Activated T-cell treated with anti-CD3 and anti-CD28 coated beads for 48 hours (primary cell): ENCODE results near the gene PIK3CB.
"Not testable (repeated sequence)": the region's sequence is repeated elsewhere in the genome, so short reads cannot be mapped to it uniquely, and the experiment has no call there.

Experiments
- DNase-seq: peaks from one replicate; pipeline ENCODE4 v3.0.0-alpha.2; 2020; ENCODE audit warnings: low read depth

Gene PIK3CB

GRCh38 chr3:138803006-138803653 lies 31.6 kb downstream of the PIK3CB start:
- no peak for DNase-seq

DNA sequence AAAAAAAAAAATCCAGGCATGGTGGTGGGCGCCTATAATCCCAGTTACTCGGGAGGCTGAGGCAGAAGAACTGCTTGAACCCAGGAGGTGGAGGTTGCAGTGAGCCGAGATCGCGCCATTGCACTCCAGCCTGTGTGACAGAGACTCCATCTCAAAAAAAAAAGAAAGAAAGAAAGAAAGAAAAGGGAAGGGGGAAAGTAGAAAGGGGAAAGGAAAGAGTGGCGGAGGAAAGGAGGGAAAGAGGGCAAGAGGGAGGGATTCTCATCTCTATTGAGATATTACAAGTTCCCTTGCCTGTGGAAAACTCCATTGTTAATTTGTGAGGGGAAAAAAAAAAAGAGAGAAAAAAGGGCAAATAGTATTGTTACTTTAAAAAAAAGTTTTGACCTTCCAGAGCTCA lies 32.5 kb downstream of the PIK3CB start:
- not testable (repeated sequence) for DNase-seq

- DNase-seq: no peak
Observed at GRCh38 chr3:138801792-138802191, 32.9 kb downstream of the PIK3CB start.

DNA sequence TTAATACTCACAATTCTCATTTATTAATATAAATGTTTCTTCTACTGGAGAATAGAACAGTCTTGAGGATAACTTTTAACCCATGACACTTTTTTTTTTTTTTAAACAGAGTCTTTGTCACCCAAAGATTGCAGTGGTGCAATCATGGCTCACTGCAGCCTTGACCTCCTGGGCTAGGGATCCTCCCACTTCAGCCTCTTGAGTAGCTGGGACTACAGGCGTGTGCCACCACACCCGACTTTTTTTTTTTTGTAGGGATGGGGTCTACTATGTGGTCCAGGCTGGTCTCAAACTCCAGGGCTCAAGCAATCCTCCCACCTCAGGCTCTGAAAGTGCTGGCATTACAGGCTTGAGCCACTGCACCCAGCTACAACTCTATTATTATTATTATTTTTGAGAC lies 34.5 kb downstream of the PIK3CB start:
- no peak for DNase-seq

GRCh38 chr3:138799822-138800221 lies 34.9 kb downstream of the PIK3CB start:
- DNase-seq: no peak

DNA sequence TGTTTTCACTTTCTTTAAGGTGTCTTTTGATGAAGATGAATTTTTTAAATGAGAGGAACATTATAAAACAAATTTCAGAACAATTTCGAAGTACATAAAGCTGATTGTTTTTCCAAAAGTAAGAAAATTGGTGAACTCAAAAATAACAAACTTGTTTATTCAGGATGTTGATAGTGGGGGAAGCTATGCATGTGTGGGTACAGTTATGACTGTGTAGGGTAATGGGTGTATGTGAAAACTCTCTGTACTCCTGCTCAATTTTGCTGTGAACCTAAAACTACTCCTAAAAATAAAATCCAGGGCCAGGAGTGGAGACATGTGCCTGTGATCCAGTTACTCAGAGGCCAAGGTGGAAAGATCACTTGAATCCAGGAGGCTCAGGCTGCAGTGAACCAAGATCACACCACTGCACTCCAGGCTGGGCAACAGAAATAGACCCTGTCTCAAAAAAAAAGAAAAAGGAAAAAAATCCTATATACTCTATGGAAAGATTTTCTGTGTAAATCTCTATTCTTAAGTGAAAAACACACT lies 37.2 kb downstream of the PIK3CB start:
- no peak for DNase-seq

- DNase-seq: no peak
Observed at GRCh38 chr3:138796761-138797160, 38.0 kb downstream of the PIK3CB start.

- DNase-seq: no peak
Observed at GRCh38 chr3:138786788-138787271, 47.9 kb downstream of the PIK3CB start.

GRCh38 chr3:138785951-138786350 lies 48.8 kb downstream of the PIK3CB start:
- no peak for DNase-seq

DNA sequence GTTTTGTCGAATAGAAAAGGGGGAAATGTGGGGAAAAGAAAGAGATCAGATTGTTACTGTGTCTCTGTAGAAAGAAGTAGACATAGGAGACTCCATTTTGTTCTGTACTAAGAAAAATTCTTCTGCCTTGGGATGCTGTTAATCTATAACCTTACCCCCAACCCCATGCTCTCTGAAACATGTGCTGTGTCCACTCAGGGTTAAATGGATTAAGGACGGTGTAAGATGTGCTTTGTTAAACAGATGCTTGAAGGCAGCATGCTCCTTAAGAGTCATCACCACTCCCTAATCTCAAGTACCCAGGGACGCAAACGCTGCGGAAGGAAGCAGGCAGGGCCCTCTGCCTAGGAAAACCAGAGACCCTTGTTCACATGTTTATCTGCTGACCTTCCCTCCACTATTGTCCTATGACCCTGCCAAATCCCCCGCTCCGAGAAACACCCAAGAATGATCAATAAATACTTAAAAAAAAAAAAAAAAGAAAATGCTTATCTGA lies 49.3 kb downstream of the PIK3CB start:
- DNase-seq: not testable (repeated sequence)

DNA sequence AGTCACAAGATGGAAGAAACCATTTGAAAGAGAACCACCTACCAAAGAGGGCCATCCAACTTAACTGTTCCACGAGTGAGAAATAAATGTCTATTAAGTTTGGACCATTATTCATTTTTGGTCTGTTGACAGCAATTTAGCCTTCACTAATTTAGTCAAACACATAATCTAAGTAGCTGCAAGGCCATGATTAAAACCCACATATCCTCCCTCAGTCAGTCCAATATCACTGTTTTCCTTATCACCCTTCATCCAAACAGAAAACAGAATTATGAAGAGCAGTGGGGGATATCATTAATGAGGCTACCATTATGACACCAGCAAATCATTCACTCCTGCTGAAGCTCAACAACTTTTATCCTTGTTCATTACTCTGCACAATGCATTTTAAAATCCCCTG lies 52.0 kb downstream of the PIK3CB start:
- DNase-seq: no peak

DNA sequence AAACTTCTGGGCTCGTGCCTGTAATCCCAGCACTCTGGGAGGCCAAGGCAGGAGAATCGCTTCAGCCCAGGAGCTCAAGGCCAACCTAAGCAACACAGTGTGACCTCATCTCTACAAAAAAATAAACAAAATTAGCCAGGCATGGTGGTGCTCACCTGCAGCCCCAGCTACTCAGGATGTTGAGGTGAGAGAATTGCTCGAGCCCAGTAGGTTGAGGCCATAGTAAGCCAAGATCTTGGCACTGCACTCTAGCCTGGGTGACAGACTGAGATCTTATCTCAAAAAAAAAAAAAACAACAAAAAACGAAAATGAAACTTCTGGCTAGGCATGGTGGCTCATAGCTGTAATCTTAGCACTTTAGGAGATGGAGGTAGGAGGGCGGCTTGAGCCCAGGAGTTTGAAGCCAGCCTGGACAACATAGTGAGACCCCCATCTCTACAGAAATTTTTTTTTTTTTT lies 53.7 kb downstream of the PIK3CB start:
- DNase-seq: no peak

- no peak for DNase-seq
Observed at GRCh38 chr3:138778643-138779042, 56.1 kb downstream of the PIK3CB start.

- DNase-seq: no peak
Observed at GRCh38 chr3:138776961-138777360, 57.8 kb downstream of the PIK3CB start.

- DNase-seq: no peak
Observed at GRCh38 chr3:138775254-138775595, 59.5 kb downstream of the PIK3CB start.

DNA sequence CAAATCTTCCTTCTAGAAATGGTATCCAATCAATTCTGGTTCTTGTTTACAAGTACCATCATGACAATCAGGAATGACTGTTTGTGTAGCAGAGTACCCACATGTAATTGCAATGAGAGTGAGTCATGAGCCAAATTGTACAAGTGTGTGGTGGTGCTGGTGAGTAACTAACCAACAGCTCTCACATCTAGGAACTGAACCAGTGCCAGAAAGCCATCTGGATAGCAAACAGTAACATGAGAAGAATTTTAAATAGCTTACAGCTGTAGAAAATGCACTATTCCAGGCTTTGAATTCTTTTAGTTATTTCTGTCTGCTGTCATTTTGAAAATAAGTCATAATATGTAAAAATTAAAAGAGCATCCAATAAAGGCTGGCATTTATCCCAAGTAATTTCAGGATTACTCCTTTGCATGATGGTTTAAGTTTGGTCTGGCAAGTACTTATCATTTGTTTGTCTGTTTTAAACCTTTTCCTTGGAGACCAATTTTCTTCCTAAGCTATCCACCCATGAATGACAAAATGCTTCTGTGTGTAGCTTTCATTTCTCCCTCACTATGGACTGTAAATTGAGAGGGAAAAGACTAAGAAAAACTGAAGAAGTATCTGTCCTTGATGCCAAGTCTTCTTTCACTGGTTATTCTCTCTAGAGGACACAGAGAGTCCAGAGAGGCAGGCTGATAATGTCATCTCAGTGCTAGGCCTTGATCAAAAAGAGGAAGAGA lies 60.0 kb downstream of the PIK3CB start:
- DNase-seq: no peak

GRCh38 chr3:138771585-138771984 lies 63.1 kb downstream of the PIK3CB start:
- DNase-seq: no peak

- no peak for DNase-seq
Observed at GRCh38 chr3:138769616-138770015, 65.1 kb downstream of the PIK3CB start.

GRCh38 chr3:138768946-138769345 lies 65.8 kb downstream of the PIK3CB start:
- no peak for DNase-seq

DNA sequence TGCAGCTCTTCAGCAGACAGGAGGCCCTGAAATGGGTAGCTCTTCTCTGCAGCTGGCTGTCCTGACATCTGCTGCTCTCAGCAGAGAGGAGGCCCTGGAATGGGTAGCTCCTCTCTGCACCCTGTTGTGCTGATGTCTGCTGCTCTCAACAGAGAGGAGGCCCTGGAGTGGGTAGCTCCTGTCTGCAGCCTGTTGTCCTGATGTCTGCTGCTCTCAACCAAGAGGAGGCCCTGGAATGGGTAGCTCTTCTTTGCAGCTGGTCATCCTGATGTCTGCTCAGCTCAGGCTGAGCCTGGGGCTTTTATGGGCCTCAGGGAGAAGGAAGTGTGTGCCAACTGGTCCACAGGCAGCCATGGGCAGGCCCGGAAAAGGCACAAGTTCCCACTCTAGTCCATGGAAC lies 66.6 kb downstream of the PIK3CB start:
- DNase-seq: no peak

- DNase-seq: no peak
Observed at GRCh38 chr3:138767498-138768104, 67.1 kb downstream of the PIK3CB start.

- no peak for DNase-seq
Observed at GRCh38 chr3:138761002-138761401, 73.7 kb downstream of the PIK3CB start.

DNA sequence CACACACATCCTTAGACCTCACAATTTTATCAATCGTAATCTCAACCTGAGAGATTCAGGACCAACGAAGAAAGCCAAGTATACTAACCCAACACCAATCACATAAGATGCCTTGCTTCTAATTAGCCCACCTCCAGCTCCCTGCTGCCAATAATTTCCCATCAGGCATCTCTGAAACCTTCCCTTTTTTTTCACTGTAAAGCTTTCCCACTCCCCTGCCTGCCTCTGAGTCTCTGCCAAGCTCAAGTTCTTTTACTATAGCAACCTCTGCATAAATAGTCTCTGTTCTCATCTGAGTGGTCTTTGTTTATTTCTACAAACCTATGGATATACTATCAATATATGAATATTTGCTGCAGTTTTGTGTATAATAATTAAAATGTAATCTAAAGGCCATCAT lies 86.5 kb downstream of the PIK3CB start:
- DNase-seq: no peak
